IPS-20b (cell line): ENCODE data around the gene CLEC4F.

Experiments
- H3K27ac ChIP-seq: one replicate; pipeline ENCODE4 v1.5.1; 2013; ENCODE audit warnings: low read length
- H3K27me3 ChIP-seq: 2 replicates; pipeline ENCODE4 v1.6.1; 2013; ENCODE audit warnings: mild to moderate bottlenecking, low read length, inconsistent platforms; ENCODE audit not compliant: insufficient read depth
- H3K36me3 ChIP-seq: 2 replicates; pipeline ENCODE4 v1.6.1; 2013; ENCODE audit warnings: low read depth, mild to moderate bottlenecking, inconsistent platforms, low read length, moderate library complexity; ENCODE audit not compliant: insufficient read depth
- H3K4me1 ChIP-seq: 2 replicates; pipeline ENCODE4 v1.6.1; 2013; ENCODE audit warnings: mild to moderate bottlenecking, control low read depth, inconsistent platforms, low read length, moderate library complexity; ENCODE audit not compliant: insufficient read depth
- H3K4me3 ChIP-seq: 2 replicates; pipeline ENCODE4 v1.5.1; 2013; ENCODE audit warnings: mild to moderate bottlenecking, low read length, inconsistent platforms
- H3K9ac ChIP-seq: 2 replicates; pipeline ENCODE4 v1.6.1; 2013; ENCODE audit warnings: low read depth, mild to moderate bottlenecking, inconsistent platforms, low read length, moderate library complexity
- H3K9me3 ChIP-seq: 2 replicates; pipeline ENCODE4 v1.6.1; 2013; ENCODE audit warnings: mild to moderate bottlenecking, low read depth, low read length, inconsistent platforms; ENCODE audit not compliant: insufficient read depth

CLEC4F gene

DNA sequence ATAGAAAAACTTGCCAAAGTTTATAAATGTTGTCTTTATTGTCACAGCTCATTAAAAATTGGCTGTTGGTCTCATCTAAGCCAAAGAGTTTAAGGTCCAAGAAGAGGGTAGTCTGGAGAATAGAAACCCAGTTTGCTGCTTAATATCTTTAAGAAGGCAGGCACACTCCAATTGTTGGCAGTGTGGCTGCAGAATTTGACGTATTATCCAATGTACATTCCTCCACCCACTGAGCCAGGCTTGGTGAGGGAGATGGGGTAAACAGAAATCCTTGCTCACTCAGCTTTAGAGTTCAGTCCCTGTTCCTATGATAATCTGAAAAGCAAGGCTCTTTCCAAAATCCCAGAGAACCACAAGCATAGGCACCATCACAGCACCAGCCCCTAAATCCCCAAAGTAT is 41.7 kb downstream of the CLEC4F start:
- Histone ChIP-seq H3K9ac (no peak overlapping the region), H3K4me1 (no peaks in the 10 kb centered on the region), H3K27me3 (no peaks in the 10 kb centered on the region), H3K27ac (no peak overlapping the region), H3K4me3 (no peak overlapping the region), H3K36me3 (no peaks in the 10 kb centered on the region), H3K9me3 (no peaks in the 10 kb centered on the region)

DNA sequence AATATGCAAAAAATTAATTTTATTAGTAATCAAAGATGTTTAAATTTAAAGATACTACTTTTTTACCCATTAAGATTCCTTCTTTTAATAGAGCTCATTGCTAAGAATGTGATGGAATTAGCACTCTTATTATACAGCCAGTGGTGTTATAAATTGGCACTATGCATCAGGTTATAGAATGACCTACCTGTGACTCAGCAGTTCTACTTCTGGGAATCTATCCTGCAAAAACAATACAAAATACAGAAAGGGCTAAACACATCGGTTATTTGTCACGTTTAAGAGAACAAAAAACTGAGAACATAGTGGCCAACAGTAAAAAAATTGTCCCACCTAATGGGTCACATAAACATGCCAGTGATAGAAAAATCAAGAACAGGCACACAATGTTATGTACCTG is 42.9 kb downstream of the CLEC4F start:
- Histone ChIP-seq H3K4me3 (no peak overlapping the region), H3K4me1 (no peaks in the 10 kb centered on the region), H3K9ac (no peak overlapping the region), H3K27ac (no peak overlapping the region), H3K9me3 (no peaks in the 10 kb centered on the region), H3K27me3 (no peaks in the 10 kb centered on the region), H3K36me3 (no peaks in the 10 kb centered on the region)

DNA sequence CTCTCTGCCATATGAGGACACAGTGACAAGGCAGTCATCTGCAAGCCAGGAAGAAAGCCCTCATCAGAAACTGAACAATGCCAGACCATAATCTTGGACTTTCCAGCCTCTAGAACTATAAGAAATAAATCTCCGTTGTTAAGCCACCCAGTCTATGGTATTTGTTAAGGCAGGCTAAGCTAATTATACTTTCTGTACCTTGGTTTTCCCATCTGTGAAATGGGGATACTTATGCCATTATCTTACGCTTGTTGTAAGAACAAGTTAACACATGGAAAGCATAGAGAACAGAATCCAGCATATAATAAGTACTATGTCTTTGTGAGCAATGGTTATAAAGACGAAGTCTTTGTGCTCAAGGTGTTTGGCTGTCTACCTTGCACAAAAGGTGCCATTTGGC is 44.1 kb downstream of the CLEC4F start:
- H3K27ac ChIP-seq = no peak overlapping the region
- no peak overlapping the region for H3K9ac ChIP-seq
- H3K27me3 ChIP-seq = no peaks in the 10 kb centered on the region
- peaks cover 2% of the 10 kb centered on the region; the same call in 1 of the 2 replicates for H3K4me1 ChIP-seq
- H3K4me3 ChIP-seq = no peak overlapping the region
- H3K9me3 ChIP-seq = no peaks in the 10 kb centered on the region
- no peaks in the 10 kb centered on the region for H3K36me3 ChIP-seq

DNA sequence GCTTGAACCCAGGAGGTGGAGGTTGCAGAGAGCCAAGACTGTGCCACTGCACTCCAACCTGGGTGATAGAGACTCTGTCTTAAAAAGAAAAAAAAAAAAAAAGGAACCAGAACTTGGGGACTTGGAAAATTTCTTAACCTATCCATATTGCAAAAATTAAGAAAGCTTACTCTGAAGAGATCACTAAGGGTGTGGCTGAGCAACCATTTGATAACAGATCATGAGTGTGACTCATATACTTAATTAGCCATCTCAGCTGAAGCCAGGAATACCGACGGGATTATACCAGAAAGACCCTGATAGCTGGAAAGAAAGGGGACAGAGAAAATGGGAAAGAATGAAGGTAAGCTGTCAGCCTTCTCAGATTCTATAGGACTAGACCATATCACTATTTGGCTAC is 45.3 kb downstream of the CLEC4F start:
- Histone ChIP-seq H3K27me3 (no peaks in the 10 kb centered on the region), H3K4me1 (peaks cover 3% of the 10 kb centered on the region; the same call in 1 of the 2 replicates), H3K4me3 (no peak overlapping the region), H3K27ac (no peak overlapping the region), H3K9ac (no peak overlapping the region), H3K9me3 (no peaks in the 10 kb centered on the region), H3K36me3 (no peaks in the 10 kb centered on the region)

DNA sequence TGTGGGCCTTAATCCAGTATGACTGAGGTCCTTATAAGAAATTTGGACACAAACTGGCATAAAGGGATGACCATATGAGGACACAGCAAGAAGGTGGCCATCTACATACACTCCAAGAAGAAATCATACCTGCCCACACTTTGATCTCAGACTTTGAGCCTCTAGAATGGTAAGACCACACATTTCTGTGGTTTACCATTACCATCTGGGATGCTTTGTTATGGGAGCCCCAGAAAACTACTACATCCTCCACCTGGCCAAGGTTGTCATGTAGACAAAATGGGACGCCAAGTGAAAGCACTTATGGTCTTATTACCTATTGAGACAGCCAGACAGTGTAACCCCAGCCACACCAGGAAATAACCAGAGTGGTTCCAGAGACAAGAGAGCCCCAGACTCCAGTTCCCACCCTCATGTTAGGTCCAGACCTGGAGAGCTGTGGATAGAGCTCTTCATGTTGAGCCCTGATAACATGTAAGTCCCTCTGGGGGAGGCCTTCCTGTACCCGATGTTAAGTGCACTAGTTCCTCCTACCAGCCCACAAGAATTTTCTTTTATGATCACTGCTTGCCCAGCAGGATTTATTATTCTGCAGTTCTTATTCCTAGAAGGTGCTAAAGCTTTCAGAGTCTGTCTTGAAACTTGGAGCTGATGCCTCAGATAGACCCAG is 47.8 kb downstream of the CLEC4F start:
- peaks cover 16% of the 10 kb centered on the region; the same call in 1 of the 2 replicates for H3K4me1 ChIP-seq
- H3K27me3 ChIP-seq = no peaks in the 10 kb centered on the region
- no peak overlapping the region for H3K4me3 ChIP-seq
- no peaks in the 10 kb centered on the region for H3K36me3 ChIP-seq
- no peaks in the 10 kb centered on the region for H3K9me3 ChIP-seq
- no peak overlapping the region for H3K27ac ChIP-seq
- H3K9ac ChIP-seq = no peak overlapping the region

DNA sequence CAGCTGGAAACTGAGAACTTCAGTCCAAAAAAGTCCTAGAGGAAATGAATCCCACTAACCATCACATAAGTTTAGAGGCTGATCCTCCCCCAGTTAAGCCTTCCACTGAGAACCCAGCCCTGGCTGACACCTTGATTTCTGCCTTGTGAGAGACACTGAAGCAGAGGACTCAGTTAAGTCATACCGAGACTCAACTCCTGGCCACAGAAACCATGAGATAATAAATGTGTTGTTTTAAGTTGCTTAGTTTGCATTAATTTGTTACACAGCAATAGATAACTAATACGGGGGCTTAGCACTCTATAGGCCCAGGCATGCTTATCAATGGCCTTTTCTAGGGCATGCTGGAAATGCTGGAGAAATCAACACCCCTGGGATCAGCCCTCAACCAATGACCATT is 49.0 kb downstream of the CLEC4F start:
- Histone ChIP-seq H3K4me3 (no peak overlapping the region), H3K4me1 (peaks cover 16% of the 10 kb centered on the region; the same call in 1 of the 2 replicates), H3K27me3 (no peaks in the 10 kb centered on the region), H3K36me3 (no peaks in the 10 kb centered on the region), H3K27ac (no peak overlapping the region), H3K9me3 (no peaks in the 10 kb centered on the region), H3K9ac (no peak overlapping the region)

DNA sequence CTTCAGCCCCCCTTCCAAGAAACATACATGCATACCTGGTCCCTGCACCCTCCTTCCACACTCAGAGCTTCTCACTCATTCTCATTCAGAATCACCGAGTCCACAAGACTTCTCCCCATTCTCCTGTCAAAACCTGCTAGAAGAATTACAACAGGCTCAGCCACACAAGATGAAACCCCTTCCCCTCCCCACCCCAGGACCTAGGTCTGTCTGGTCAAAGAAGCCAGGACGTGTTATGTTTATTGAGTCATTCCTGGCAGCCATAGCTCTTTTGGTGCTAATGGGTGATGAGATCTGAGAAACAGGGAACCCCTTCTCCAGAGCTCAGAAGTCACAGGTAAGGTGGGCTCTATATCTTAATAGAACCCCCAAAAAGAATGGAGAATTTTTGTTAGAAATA is 50.9 kb downstream of the CLEC4F start:
- Histone ChIP-seq H3K27ac (no peak overlapping the region), H3K9me3 (no peaks in the 10 kb centered on the region), H3K36me3 (no peaks in the 10 kb centered on the region), H3K4me1 (peaks cover 32% of the 10 kb centered on the region), H3K4me3 (no peak overlapping the region), H3K9ac (no peak overlapping the region), H3K27me3 (no peaks in the 10 kb centered on the region)

DNA sequence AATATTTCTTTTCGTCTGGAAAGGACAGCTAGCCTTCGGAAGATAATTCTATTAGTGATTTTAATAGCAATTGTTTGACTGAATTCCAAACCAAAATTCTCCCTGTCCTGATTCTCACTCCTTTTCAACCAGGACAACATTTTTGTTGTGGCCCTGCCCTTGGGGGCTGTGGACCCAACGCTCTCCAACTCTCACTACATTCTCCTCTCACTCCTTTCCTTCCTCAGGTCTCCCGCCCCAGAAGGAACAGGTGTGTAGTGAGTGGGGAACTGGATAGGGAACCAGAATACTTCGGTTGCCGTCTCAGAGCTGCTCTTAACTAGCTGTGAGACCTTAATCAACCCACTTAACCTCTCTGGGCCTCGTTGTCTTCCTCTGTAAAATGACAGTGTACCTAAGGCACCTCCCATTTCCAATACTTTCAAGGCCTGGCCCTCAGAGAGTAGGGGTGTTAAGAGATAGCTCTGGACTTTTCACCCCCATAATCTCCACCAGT is 51.8 kb downstream of the CLEC4F start:
- no peak overlapping the region for H3K27ac ChIP-seq
- H3K4me1 ChIP-seq = peaks cover 33% of the 10 kb centered on the region
- H3K9ac ChIP-seq = no peak overlapping the region; the same call in 1 of the 2 replicates
- H3K27me3 ChIP-seq = no peaks in the 10 kb centered on the region
- peak overlapping the region; percentile 57; the same call in 1 of the 2 replicates for H3K4me3 ChIP-seq
- no peaks in the 10 kb centered on the region for H3K36me3 ChIP-seq
- H3K9me3 ChIP-seq = no peaks in the 10 kb centered on the region

DNA sequence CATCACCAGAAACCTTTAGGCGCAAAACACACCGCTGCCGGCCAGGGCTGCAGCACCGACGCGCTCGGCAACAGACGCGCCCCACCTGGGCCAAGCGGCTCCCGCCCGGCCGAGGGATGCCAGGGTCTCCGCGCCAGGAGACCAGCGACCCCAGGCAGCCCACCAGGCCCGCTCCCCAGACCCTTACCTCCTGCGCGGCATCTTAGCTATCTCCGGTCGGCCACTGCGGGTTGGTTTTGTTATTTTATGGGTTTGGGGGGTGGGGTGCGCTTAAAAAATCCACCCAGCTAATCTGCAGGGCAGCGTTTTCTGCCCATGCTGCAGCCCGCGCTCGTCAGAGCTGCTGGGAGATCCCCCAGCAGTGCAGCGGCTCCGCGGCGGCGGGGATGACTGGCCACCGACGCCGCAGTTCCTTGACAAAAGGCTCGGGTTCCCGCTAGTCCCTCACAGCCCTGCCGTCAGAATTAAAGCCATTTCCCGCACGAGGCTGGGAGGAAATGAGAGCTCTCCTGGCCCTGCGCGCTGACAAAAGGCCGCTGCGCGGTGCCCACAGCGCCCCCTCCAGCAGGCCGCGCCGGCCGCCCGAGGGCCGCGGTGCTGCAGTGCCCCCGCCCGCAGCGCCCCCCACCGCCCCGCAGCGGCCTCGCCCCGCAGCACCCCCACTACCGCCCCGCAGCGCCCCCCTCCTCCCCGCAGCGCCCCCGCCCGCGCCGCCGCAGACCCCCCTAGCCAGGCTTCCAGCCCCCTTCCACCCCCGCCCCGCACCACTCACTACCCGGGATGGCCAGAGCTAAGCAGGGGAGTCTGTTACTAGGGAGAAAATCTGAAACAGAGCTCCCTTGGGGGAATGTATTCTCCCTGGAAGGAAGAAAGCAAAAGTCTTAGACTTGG is 52.5 kb downstream of the CLEC4F start, which contains the start of gene ADD2:
ADD2 (minus strand) TSS at position 502 of the 891 bp plus-strand sequence. CDS start 61,792 bp downstream, outside the sequence.
- no peaks in the 10 kb centered on the region for H3K36me3 ChIP-seq
- peak within 1 kb of the TSS; percentile 57 for H3K27ac ChIP-seq
- H3K9ac ChIP-seq = peak within 1 kb of the TSS; percentile 85
- no peaks in the 10 kb centered on the region for H3K9me3 ChIP-seq
- peaks cover 33% of the 10 kb centered on the region for H3K4me1 ChIP-seq
- H3K4me3 ChIP-seq = peak within 1 kb of the TSS; percentile 80
- H3K27me3 ChIP-seq = no peaks in the 10 kb centered on the region

DNA sequence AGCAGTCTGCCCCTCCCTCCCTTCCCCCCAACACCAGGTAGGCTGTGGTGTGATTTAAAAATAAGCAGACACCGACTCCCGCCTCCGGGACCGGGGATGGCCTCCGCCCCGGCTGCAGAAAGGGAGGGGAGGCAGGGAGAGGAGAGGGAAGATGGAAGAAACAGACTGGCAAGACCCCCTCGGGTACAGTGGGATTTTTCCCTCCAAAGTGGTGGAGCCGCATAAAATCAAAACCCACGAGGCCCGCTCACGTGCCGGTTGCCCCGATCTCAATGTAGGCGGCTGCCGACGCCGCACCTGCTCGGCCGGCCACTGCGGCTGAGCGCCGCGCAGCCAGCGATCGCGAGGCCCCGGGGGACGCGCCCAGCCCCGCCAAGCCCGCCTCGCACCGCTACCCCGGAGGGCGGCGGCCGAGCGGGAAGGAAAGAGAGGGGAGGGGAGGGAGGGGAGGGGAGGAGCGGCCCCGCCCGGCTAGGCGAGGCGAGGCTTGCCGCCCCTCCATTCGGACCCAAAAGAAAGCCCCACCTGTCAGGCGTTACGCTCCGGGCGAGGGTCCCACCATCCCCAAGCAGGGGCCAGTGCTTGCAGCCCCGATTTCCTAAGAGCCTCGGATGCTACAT is 53.2 kb downstream of the CLEC4F start:
- Histone ChIP-seq H3K4me3 (peak overlapping the region; percentile 80), H3K27ac (peak overlapping the region; percentile 57), H3K9me3 (no peaks in the 10 kb centered on the region), H3K27me3 (no peaks in the 10 kb centered on the region), H3K4me1 (peaks cover 33% of the 10 kb centered on the region), H3K9ac (peak overlapping the region; percentile 85), H3K36me3 (no peaks in the 10 kb centered on the region)

DNA sequence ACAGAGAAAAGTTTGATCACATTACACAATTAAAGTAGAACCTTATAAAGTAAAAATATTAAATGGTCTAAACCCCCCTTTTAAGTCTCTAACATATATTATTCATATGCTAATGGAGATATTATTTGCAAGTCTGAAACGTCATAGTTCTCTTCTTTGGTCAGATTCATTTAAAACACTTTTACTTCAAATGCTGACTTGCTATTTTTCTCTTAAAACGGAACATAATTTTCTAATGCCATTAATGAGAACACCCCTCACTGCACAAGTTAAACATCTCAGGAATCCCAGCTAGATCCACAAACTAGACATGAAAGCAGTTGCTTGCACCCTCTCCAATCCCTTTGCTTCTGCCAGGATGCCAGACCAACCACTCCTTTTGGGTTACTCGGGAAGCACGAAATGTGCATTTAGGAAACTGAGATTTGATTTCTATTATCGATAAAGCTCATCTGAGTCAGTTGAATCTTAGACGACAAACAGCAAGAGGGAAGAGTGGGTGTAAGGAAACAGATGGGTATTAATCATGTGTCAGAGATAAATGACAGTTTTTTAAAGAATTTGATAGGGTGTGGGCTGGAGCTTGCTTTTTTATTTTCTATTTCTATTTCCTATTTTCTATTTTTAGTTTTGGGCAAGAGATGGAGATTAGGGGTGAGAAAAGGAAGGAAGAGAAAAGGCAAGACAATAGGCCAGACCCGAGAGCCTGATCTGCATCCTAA is 53.9 kb downstream of the CLEC4F start:
- Histone ChIP-seq H3K27ac (peak overlapping the region; percentile 57), H3K4me1 (peaks cover 33% of the 10 kb centered on the region), H3K4me3 (peak overlapping the region; percentile 80), H3K9ac (peak overlapping the region; percentile 85), H3K36me3 (no peaks in the 10 kb centered on the region), H3K27me3 (no peaks in the 10 kb centered on the region), H3K9me3 (no peaks in the 10 kb centered on the region)
